ENCODE data around the gene CLVS2.

Gene CLVS2

DNA sequence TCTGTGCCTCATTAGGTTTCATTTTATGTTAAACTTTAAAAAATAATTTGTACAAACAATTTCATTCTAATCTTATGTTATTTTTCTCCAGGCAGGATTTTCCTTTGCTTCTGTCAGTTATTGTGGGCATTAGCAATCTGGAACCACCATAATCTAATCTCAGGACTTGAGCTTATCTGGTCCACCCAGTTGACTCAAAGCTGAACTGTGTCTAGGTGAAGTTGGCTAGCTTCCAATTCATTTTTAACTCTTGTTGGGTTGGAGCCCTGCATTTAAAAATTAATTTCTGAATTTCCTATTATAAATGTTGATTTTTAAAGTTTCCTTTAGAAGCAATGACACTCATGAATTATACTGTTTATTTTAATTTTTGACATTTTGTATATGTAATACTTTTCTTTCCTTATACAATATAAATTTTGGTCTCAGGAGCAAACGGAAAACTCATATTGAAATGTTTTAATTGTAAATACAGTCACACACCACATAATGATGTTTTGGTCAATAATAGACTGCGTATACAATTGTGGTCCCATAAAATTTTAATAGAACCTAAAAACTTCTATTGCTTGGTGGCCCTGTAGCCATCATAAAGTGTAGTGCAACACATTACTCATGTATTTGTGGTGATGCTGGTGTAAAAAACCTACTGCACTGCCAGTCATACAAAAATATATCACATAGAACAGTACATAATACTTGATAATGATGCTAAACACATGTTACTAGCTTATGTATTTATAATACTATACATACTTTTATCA is 121.3 kb downstream of the CLVS2 start:
- no peak for DNase-seq (ENCODE audit: extremely low spot score, insufficient read length, low read depth)
- no peak for FAIRE-seq

GRCh38 chr6:123118811-123119210 is 122.8 kb downstream of the CLVS2 start:
- FAIRE-seq (no peak), DNase-seq (ENCODE audit: extremely low spot score, insufficient read length, low read depth) (no peak)

Data from GM18507 (cell line).